Muscle of leg (tissue), 11 donors: ENCODE measurements around the gene ZFR. TPM values are rescaled to one million over a fixed set of nuclear protein-coding genes. Genes with fewer than 3 reads are reported as not detected.
"Not testable (repeated sequence)": the region's sequence is repeated elsewhere in the genome, so short reads cannot be mapped to it uniquely, and the experiment has no call there.

ENCODE experiments used
- DNase-seq: peaks from one replicate; pipeline ENCODE4 v3.0.0; 2013
- H3K27ac ChIP-seq: one replicate; pipeline ENCODE4 v1.5.1; 2013; ENCODE audit warnings: mild to moderate bottlenecking, low read length, control low read depth
- H3K27me3 ChIP-seq: one replicate; pipeline ENCODE4 v1.6.1; 2013; ENCODE audit warnings: low read length; ENCODE audit not compliant: control insufficient read depth, insufficient read depth
- H3K36me3 ChIP-seq: one replicate; pipeline ENCODE4 v1.6.1; 2013; ENCODE audit warnings: low read length; ENCODE audit not compliant: control insufficient read depth, insufficient read depth
- H3K4me1 ChIP-seq: one replicate; pipeline ENCODE4 v1.6.1; 2013; ENCODE audit warnings: low read length; ENCODE audit not compliant: control insufficient read depth, insufficient read depth
- H3K4me3 ChIP-seq: one replicate; pipeline ENCODE4 v1.5.1; 2013; ENCODE audit warnings: low read length, control low read depth
- H3K9me3 ChIP-seq: replicated peaks from 2 replicates; pipeline ENCODE4 v1.6.1; 2013; ENCODE audit warnings: low read depth, low read length; ENCODE audit not compliant: control insufficient read depth
- WGBS: methylation state at CpG from one replicate; pipeline ENCODE4 v1.1.5; 2013; ENCODE audit warnings: missing lambda C conversion rate; ENCODE audit not compliant: insufficient coverage; 5-methylcytosine and 5-hydroxymethylcytosine counted together
- polyA plus RNA-seq, 8 donors: library from polyadenylated mRNA; unstranded; fragments of 120-200 nt; gene quantifications; one replicate each; pipeline versions ENCODE4 v1.2.1 to v1.2.3, GENCODE V29; 2013; ENCODE audit warnings: inconsistent platforms in 1 of 8, low replicate concordance in 1 of 8; ENCODE audit not compliant: insufficient read length in 8 of 8, insufficient read depth in 1 of 8
- total RNA-seq: library from RNA; stranded (reverse); fragments of 120-200 nt; gene quantifications from one replicate; pipeline ENCODE4 v1.2.4, GENCODE V29; 2013

Gene ZFR
- total and polyA plus RNA-seq, 9 donors: 65.0 to 93.9 (median 81.5) TPM

GRCh38 chr5:32369032-32369431, 75.5 kb downstream of the ZFR start:
- no CpG with 5 or more reads among the region's 4 CpGs for WGBS
- Histone ChIP-seq H3K9me3 (no peaks in the 10 kb centered on the region), H3K4me3 (no peak overlapping the region), H3K4me1 (no peaks in the 10 kb centered on the region), H3K27me3 (no peaks in the 10 kb centered on the region), H3K27ac (no peak overlapping the region), H3K36me3 (peaks cover 28% of the 10 kb centered on the region)
- no peak for DNase-seq

DNA sequence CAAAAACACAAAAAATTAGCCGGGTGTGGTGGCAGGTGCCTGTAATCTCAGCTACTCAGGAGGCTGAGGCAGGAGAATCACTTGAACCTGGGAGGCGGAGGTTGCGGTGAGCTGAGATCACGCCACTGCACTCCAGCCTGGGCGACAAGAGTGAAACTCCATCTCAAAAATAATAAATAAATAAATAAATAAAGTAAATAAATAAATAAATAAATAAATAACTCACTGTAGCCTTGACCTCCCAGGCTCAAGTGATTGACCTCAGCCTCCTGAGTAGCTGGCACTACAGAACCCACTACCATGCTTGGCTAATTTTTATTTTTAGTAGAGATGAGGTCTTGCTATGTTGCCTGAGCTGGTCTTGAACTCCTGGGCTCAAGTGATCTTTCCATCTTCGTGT, 77.3 kb downstream of the ZFR start:
- not testable (repeated sequence) for H3K9me3 ChIP-seq, H3K4me1 ChIP-seq, H3K27ac ChIP-seq, H3K4me3 ChIP-seq, H3K27me3 ChIP-seq, DNase-seq
- H3K36me3 ChIP-seq: peaks cover 26% of the 10 kb centered on the region
- no CpG with 5 or more reads among the region's 6 CpGs for WGBS

GRCh38 chr5:32365623-32366022, 78.9 kb downstream of the ZFR start:
- no peak overlapping the region for H3K4me3 ChIP-seq
- 100% methylated on average over 2 of the region's 5 CpGs for WGBS
- DNase-seq: no peak
- H3K27ac ChIP-seq: no peak overlapping the region
- no peaks in the 10 kb centered on the region for H3K27me3 ChIP-seq
- H3K36me3 ChIP-seq: peaks cover 24% of the 10 kb centered on the region
- no peaks in the 10 kb centered on the region for H3K9me3 ChIP-seq
- H3K4me1 ChIP-seq: no peaks in the 10 kb centered on the region

DNA sequence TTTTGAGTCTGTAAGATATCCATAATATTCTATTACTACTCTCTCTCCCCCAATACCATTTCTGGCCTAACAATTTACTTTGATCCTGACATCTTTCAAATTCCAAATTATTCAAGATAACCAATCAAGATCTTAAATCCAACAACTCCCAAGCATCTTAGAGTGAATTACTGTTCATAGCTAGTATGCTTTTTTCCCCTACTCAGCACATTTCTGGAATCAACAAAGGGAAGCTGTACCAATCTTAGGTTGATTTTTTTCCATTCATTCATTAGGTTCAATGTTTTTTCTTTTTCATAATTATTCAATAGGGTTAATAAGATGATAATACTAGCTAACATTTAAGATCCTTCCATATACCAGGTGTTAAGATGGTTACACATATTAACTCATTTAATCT, 81.5 kb downstream of the ZFR start:
- H3K9me3 ChIP-seq: no peaks in the 10 kb centered on the region
- H3K36me3 ChIP-seq: peaks cover 25% of the 10 kb centered on the region
- H3K27me3 ChIP-seq: no peaks in the 10 kb centered on the region
- no peak for DNase-seq
- no peak overlapping the region for H3K27ac ChIP-seq
- H3K4me1 ChIP-seq: no peaks in the 10 kb centered on the region
- H3K4me3 ChIP-seq: no peak overlapping the region

DNA sequence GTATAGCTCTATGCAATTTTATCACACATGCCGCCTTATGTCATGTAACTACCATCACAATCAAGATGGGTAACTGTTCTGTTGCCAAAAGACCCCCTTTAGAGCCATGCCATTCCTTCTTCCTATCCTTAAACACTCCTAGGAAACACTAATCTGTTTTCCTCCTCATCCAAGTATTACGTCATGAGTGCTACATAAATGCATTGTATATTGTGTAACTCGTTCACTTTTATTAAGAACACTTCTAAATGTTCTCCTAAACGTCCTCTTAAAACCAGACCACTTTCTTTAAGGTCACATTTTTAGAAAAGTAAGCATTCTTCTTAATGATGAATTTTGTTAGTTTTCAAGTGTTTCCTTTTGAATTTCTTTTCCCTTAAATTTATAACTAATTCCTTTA, 82.0 kb downstream of the ZFR start:
- H3K4me1 ChIP-seq: no peaks in the 10 kb centered on the region
- H3K9me3 ChIP-seq: no peaks in the 10 kb centered on the region
- WGBS: no CpG with 5 or more reads among the region's 4 CpGs
- no peak for DNase-seq
- peaks cover 24% of the 10 kb centered on the region for H3K36me3 ChIP-seq
- no peak overlapping the region for H3K4me3 ChIP-seq
- H3K27me3 ChIP-seq: no peaks in the 10 kb centered on the region
- H3K27ac ChIP-seq: no peak overlapping the region

GRCh38 chr5:32360906-32361305, 83.6 kb downstream of the ZFR start:
- Histone ChIP-seq H3K9me3 (no peaks in the 10 kb centered on the region), H3K27ac (no peak overlapping the region), H3K4me1 (no peaks in the 10 kb centered on the region), H3K4me3 (no peak overlapping the region), H3K27me3 (no peaks in the 10 kb centered on the region), H3K36me3 (peaks cover 20% of the 10 kb centered on the region)
- DNase-seq: no peak
- no CpG with 5 or more reads among the region's 4 CpGs for WGBS

- no peaks in the 10 kb centered on the region for H3K9me3 ChIP-seq
- H3K4me1 ChIP-seq: no peaks in the 10 kb centered on the region
- no CpG with 5 or more reads among the region's 6 CpGs for WGBS
- H3K4me3 ChIP-seq: no peak overlapping the region
- H3K27me3 ChIP-seq: no peaks in the 10 kb centered on the region
- no peak for DNase-seq
- H3K36me3 ChIP-seq: peaks cover 18% of the 10 kb centered on the region
- H3K27ac ChIP-seq: no peak overlapping the region
Measured at GRCh38 chr5:32358611-32359010, 85.9 kb downstream of the ZFR start.

GRCh38 chr5:32357658-32358057, 86.9 kb downstream of the ZFR start:
- peaks cover 18% of the 10 kb centered on the region for H3K36me3 ChIP-seq
- no peaks in the 10 kb centered on the region for H3K27me3 ChIP-seq
- H3K4me3 ChIP-seq: no peak overlapping the region
- DNase-seq: no peak
- H3K4me1 ChIP-seq: no peaks in the 10 kb centered on the region
- H3K27ac ChIP-seq: no peak overlapping the region
- H3K9me3 ChIP-seq: no peaks in the 10 kb centered on the region

- no CpG with 5 or more reads among the region's 4 CpGs for WGBS
- no peaks in the 10 kb centered on the region for H3K4me1 ChIP-seq
- peak; percentile 36 for DNase-seq
- peaks cover 10% of the 10 kb centered on the region for H3K36me3 ChIP-seq
- no peak overlapping the region for H3K4me3 ChIP-seq
- no peaks in the 10 kb centered on the region for H3K27me3 ChIP-seq
- H3K27ac ChIP-seq: no peak overlapping the region
- no peaks in the 10 kb centered on the region for H3K9me3 ChIP-seq
Measured at GRCh38 chr5:32355686-32356085, 88.9 kb downstream of the ZFR start.

DNA sequence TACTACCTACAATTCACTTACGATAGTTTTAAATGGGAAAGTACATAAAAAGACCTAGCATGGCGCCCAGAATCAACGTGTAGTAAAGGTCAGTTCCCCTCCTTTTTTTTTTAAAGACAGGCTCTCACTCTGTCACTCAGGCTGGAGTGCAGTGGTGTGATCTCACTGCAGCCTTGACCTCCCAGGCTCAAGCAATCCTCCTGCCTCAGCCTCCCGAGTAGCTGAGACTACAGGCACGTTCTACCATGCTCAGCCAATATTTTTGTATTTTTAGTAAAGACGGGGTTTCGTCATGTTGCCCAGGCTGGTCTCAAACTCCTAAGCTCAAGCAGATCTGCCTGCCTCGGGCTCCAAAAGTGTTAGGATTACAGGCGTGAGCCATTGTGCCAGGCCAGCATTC, 91.1 kb downstream of the ZFR start:
- peaks cover 2% of the 10 kb centered on the region for H3K36me3 ChIP-seq
- 96% methylated on average over 5 of the region's 9 CpGs for WGBS

DNA sequence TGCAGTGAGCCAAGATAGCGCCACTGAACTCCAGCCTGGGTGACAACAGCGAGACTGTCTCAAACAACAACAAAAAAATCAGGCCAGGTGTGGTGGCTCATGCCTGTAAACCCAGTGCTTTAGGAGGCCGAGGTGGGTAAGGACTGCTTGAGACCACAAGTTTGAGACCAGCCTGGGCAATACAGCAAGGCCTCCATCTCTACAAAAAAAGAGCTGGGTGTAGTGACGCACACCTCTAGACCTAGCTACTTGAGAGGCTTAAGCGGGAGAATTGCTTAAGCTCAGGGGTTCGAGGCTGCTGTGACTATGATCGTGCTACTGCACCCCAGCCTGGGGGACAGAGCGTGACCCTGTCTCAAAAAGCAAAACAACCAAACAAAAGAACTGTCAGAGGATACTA, 91.9 kb downstream of the ZFR start:
- Histone ChIP-seq H3K27me3 (no peaks in the 10 kb centered on the region), H3K36me3 (peaks cover 2% of the 10 kb centered on the region), H3K9me3 (no peaks in the 10 kb centered on the region), H3K4me1 (no peaks in the 10 kb centered on the region), H3K27ac (no peak overlapping the region), H3K4me3 (no peak overlapping the region)
- DNase-seq: no peak
- WGBS: 100% methylated on average over 3 of the region's 8 CpGs

More for the DNA sequence above, 91.1 kb downstream of the ZFR start:
- Histone ChIP-seq H3K4me1 (no peaks in the 10 kb centered on the region), H3K27me3 (no peaks in the 10 kb centered on the region), H3K27ac (no peak overlapping the region), H3K9me3 (no peaks in the 10 kb centered on the region), H3K4me3 (no peak overlapping the region)
- no peak for DNase-seq
